ENCODE results near the gene DOK6. TPM values are rescaled to one million over a fixed set of nuclear protein-coding genes. Genes with fewer than 3 reads are reported as not detected.

Gene DOK6
- total and polyA plus RNA-seq, 10 of the 15 experiments (the other 5 are each of a cell fraction or from before 2014, with no cell fraction given), result 0.01 to 0.09 (median 0.04) TPM; not detected in 4

DNA sequence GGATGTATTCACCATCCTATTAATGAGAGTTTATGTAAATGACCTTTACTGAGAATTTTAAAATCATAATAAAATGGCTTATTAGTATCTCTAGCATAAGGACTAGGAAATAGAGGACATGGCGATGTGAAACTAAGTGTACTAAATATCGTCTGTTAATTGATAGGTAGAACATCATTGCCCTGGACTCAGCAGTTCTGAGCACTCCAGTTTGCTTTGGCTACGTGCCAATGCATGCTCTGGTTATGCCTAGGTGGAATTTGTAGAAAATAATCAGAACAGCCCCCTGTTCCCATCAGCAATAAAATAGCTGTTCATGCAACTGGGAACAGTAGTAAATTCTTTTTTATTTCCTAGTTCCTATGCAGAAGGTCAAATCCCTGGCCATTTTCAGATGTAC, 247.8 kb downstream of the DOK6 start:
- CTCF ChIA-PET, result no interaction called here
- no peak overlapping the region for H3K4me3 ChIP-seq
- 0 out of 4 replicates have a peak, but pooled peaks cover 0 to 2% of the 10 kb centered on the region in 2 experiments for H3K27me3 ChIP-seq (replicated peaks in 1 of 2; ENCODE audit: control insufficient read depth in 2 of 2, insufficient read depth in 2 of 2, low read length in 1 of 2)
- intact Hi-C loops (cut with micrococcal nuclease; ENCODE audit: unreplicated experiment) (no loop called here), in situ Hi-C loops (cut with MboI) (no loop called here)
- POLR2A ChIA-PET, result no interaction called here
- no peak overlapping the region for H3K27ac ChIP-seq (ENCODE audit: control insufficient read depth, insufficient read depth)
- H3K9me3 ChIP-seq (replicated peaks; ENCODE audit: control insufficient read depth, insufficient read depth, low read length), result no peaks in the 10 kb centered on the region
- WGBS (ENCODE audit: insufficient coverage, insufficient replicate concordance, low lambda C conversion rate, missing lambda C conversion rate), result 16% methylated on average over 3 of the region's 3 CpGs
- ATAC-seq, result no peak
- H3K36me3 ChIP-seq (ENCODE audit: control insufficient read depth in 2 of 2, insufficient read depth in 2 of 2, low read length in 1 of 2), result no peaks in the 10 kb centered on the region
- H3K4me2 ChIP-seq (ENCODE audit: control insufficient read depth, insufficient read depth), result no peak overlapping the region
- RAD21 ChIA-PET (ENCODE audit: unreplicated experiment), result no interaction called here
- SMC1A ChIA-PET (ENCODE audit: uncharacterized antibody, unreplicated experiment), result interaction anchor here (0.7 to 0.9 kb wide), 3 partner anchors 16 to 312 kb away, joined by 3 to 5 read pairs (median 3); no protein-coding TSS in a partner anchor
- H2AFZ ChIP-seq (ENCODE audit: control insufficient read depth, low read depth, low read length), result no peak overlapping the region
- no peaks in the 10 kb centered on the region for H3K79me2 ChIP-seq (ENCODE audit: control insufficient read depth, insufficient read depth, low read length)
- H3K4me1 ChIP-seq (ENCODE audit: control insufficient read depth, insufficient read depth, low read length), result no peaks in the 10 kb centered on the region
- no peak overlapping the region for H3K9ac ChIP-seq (ENCODE audit: control insufficient read depth, insufficient read depth, low read length)
- DNase-seq (ENCODE audit: low read depth, low spot score), result no peak
- no peak for TF ChIP-seq SPI1 (IDR thresholded peaks at IDR 0.05; ENCODE audit: borderline replicate concordance, insufficient read depth, low read depth, low read length)
- TF ChIP-seq CHD1 (IDR thresholded peaks at IDR 0.05; ENCODE audit: low read depth, low read length), result no peak
- no peak for TF ChIP-seq SMC3 (IDR thresholded peaks at IDR 0.05; ENCODE audit: borderline replicate concordance, low read length)
- no peak for TF ChIP-seq CEBPB (IDR thresholded peaks at IDR 0.05; ENCODE audit: borderline replicate concordance in 1 of 2, low read depth in 2 of 2, low read length in 2 of 2)
- TF ChIP-seq MAX (IDR thresholded peaks at IDR 0.05; ENCODE audit: low read depth, low read length), result no peak
- no peak for TF ChIP-seq CBFB (IDR thresholded peaks at IDR 0.05; ENCODE audit: low read depth)
- TF ChIP-seq MYB (IDR thresholded peaks at IDR 0.05; ENCODE audit: borderline replicate concordance, low read depth, low read length), result no peak
- TF ChIP-seq, protein P1, sequence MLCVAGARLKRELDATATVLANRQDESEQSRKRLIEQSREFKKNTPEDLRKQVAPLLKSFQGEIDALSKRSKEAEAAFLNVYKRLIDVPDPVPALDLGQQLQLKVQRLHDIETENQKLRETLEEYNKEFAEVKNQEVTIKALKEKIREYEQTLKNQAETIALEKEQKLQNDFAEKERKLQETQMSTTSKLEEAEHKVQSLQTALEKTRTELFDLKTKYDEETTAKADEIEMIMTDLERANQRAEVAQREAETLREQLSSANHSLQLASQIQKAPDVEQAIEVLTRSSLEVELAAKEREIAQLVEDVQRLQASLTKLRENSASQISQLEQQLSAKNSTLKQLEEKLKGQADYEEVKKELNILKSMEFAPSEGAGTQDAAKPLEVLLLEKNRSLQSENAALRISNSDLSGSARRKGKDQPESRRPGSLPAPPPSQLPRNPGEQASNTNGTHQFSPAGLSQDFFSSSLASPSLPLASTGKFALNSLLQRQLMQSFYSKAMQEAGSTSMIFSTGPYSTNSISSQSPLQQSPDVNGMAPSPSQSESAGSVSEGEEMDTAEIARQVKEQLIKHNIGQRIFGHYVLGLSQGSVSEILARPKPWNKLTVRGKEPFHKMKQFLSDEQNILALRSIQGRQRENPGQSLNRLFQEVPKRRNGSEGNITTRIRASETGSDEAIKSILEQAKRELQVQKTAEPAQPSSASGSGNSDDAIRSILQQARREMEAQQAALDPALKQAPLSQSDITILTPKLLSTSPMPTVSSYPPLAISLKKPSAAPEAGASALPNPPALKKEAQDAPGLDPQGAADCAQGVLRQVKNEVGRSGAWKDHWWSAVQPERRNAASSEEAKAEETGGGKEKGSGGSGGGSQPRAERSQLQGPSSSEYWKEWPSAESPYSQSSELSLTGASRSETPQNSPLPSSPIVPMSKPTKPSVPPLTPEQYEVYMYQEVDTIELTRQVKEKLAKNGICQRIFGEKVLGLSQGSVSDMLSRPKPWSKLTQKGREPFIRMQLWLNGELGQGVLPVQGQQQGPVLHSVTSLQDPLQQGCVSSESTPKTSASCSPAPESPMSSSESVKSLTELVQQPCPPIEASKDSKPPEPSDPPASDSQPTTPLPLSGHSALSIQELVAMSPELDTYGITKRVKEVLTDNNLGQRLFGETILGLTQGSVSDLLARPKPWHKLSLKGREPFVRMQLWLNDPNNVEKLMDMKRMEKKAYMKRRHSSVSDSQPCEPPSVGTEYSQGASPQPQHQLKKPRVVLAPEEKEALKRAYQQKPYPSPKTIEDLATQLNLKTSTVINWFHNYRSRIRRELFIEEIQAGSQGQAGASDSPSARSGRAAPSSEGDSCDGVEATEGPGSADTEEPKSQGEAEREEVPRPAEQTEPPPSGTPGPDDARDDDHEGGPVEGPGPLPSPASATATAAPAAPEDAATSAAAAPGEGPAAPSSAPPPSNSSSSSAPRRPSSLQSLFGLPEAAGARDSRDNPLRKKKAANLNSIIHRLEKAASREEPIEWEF (IDR thresholded peaks at IDR 0.05; ENCODE audit: insufficient replicate concordance, low read depth, low read length), result no peak
- no peak for TF ChIP-seq PML (IDR thresholded peaks at IDR 0.05; ENCODE audit: low read length)
- no peak for TF ChIP-seq SIX5 (IDR thresholded peaks at IDR 0.05; ENCODE audit: low read depth, low read length, severe bottlenecking)
- TF ChIP-seq IKZF1 (conservative IDR thresholded peaks at IDR 0.05), result no peak
- no peak for TF ChIP-seq WRNIP1 (IDR thresholded peaks at IDR 0.05; ENCODE audit: borderline replicate concordance, low read depth, low read length)
- BruUV-seq (replicated peaks), result no TSS peak
- no peak for FAIRE-seq
- no peaks in the 10 kb centered on the region for H4K20me1 ChIP-seq (ENCODE audit: control insufficient read depth, insufficient read depth)
